DMS53 treated with DMSO at 0.1 percent for 48 hours (cell line): ENCODE data around the gene SAMD15.
A peak's percentile ranks its signal among the peaks of the same experiment; 100 is the strongest.
"Not testable (repeated sequence)": the region's sequence is repeated elsewhere in the genome, so short reads cannot be mapped to it uniquely, and the experiment has no call there.

Source experiments
- DNase-seq: peaks from one replicate; lab custom pipeline; 2025; ENCODE audit not compliant: unreplicated experiment; lab: John Stamatoyannopoulos, UW

SAMD15 gene

GRCh38 chr14:77375973-77376770, 1.0 kb upstream of the SAMD15 start:
- no peak for DNase-seq

GRCh38 chr14:77377502-77377844, 294 bp downstream of the SAMD15 start:
- no peak for DNase-seq

GRCh38 chr14:77378701-77379100, 1.5 kb downstream of the SAMD15 start:
- no peak for DNase-seq

GRCh38 chr14:77390188-77390587, 13.0 kb downstream of the SAMD15 start:
- DNase-seq, result peak; percentile 9

- DNase-seq, result no peak
These were observed 23.0 kb downstream of the SAMD15 start for GRCh38 chr14:77400216-77400615.

GRCh38 chr14:77403768-77404167, 26.6 kb downstream of the SAMD15 start:
- DNase-seq, result no peak

GRCh38 chr14:77406086-77406485, 28.9 kb downstream of the SAMD15 start:
- DNase-seq, result no peak

- DNase-seq, result no peak
These were observed 29.5 kb downstream of the SAMD15 start for GRCh38 chr14:77406718-77407117.

- no peak for DNase-seq
These were observed 30.0 kb downstream of the SAMD15 start for GRCh38 chr14:77407158-77407557.

- DNase-seq, result no peak
These were observed 32.0 kb downstream of the SAMD15 start for GRCh38 chr14:77409131-77409533.

- DNase-seq, result not testable (repeated sequence)
These were observed 38.3 kb downstream of the SAMD15 start for GRCh38 chr14:77415403-77416030.

- DNase-seq, result not testable (repeated sequence)
These were observed 38.9 kb downstream of the SAMD15 start for GRCh38 chr14:77416098-77416497.

GRCh38 chr14:77416836-77417235, 39.7 kb downstream of the SAMD15 start:
- no peak for DNase-seq

- no peak for DNase-seq
These were observed 44.0 kb downstream of the SAMD15 start for GRCh38 chr14:77421201-77421600.

- no peak for DNase-seq
These were observed 46.2 kb downstream of the SAMD15 start, which contains the start of gene NOXRED1 for GRCh38 chr14:77423423-77423822. Gene NOXRED1, minus strand, starts transcription at chr14:77423523. Its CDS starts 634 bp downstream, at chr14:77422889.

- DNase-seq, result no peak
These were observed 47.7 kb downstream of the SAMD15 start for GRCh38 chr14:77424862-77425261.

GRCh38 chr14:77426396-77426795, 49.2 kb downstream of the SAMD15 start:
- DNase-seq, result no peak

- no peak for DNase-seq
These were observed 58.9 kb downstream of the SAMD15 start for GRCh38 chr14:77436042-77436441.

- DNase-seq, result no peak
These were observed 61.4 kb downstream of the SAMD15 start for GRCh38 chr14:77438596-77438995.

- DNase-seq, result no peak
These were observed 62.7 kb downstream of the SAMD15 start for GRCh38 chr14:77439861-77440260.
